Measurements from ENCODE around the gene PLA2G15. TPM values are rescaled to one million over a fixed set of nuclear protein-coding genes. Genes with fewer than 3 reads are reported as not detected.

The PLA2G15 gene
- total and polyA plus RNA-seq, 2 of the 13 experiments (the other 11 are each of a cell fraction or from before 2014, with no cell fraction given) = 14.4 to 23.7 TPM

DNA sequence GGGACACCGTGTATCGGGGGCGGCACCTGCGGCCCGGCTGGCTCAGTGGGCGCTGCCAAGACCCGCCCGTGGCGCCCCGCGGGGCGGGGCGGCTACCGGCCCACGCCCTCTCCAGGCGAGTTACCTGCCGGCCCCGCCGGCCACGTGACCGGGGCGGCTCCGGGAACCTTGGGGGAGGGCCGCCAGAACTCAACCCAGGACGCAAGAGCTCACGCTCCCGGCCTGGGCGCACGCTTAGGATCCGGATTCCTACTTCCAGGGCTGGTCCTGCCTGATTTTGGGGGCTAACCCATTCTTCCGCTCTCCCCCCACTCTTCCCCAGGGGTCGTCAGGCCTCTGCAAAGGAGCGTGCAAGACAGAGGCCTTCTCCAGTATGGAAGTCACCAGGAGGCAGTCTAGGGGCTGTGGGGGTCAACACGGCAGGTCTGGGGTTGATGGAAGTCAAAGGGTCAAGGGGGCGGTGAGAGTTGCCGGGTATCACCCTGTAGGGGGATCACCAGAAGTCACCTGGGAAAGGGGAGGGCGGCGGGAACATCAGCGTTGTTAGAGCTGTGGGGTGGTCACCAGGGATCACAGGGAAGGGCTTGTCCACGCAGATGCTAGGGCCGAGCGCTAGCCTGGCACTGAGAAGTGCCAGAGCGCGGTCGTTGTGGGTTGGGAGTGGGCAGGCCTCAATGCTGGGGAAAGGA is 8.9 kb upstream of the PLA2G15 start (continued):
- TF ChIP-seq, protein P1, sequence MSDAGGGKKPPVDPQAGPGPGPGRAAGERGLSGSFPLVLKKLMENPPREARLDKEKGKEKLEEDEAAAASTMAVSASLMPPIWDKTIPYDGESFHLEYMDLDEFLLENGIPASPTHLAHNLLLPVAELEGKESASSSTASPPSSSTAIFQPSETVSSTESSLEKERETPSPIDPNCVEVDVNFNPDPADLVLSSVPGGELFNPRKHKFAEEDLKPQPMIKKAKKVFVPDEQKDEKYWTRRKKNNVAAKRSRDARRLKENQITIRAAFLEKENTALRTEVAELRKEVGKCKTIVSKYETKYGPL (CRISPR knock-in tag; IDR thresholded peaks at IDR 0.05) = peak; percentile 72; the same call in 1 of the 2 replicates
- TF ChIP-seq CHD4 (IDR thresholded peaks at IDR 0.05; ENCODE audit: borderline replicate concordance, low read length) = no peak
- TF ChIP-seq E2F1 (CRISPR knock-in tag; IDR thresholded peaks at IDR 0.05) = peak; percentile 60; the same call in 1 of the 2 replicates
- peak; percentile 87 for TF ChIP-seq ZXDC (CRISPR knock-in tag; IDR thresholded peaks at IDR 0.05)
- no peak for TF ChIP-seq ZKSCAN8 (CRISPR knock-in tag; IDR thresholded peaks at IDR 0.05; ENCODE audit: borderline replicate concordance)
- TF ChIP-seq ZBTB46 (CRISPR knock-in tag; IDR thresholded peaks at IDR 0.05; ENCODE audit: borderline replicate concordance) = peak; percentile 64; the same call in 1 of the 2 replicates
- TF ChIP-seq RBFOX2 (IDR thresholded peaks at IDR 0.05; ENCODE audit: low read depth, low read length) = peak; percentile 83
- no peak for TF ChIP-seq MAFG (CRISPR knock-in tag; IDR thresholded peaks at IDR 0.05)
- TF ChIP-seq TBX3 (IDR thresholded peaks at IDR 0.05; ENCODE audit: borderline replicate concordance) = no peak
- TF ChIP-seq ZSCAN9 (CRISPR knock-in tag; IDR thresholded peaks at IDR 0.05; ENCODE audit: borderline replicate concordance) = peak; percentile 80
- no peak for TF ChIP-seq ZNF737 (CRISPR knock-in tag; IDR thresholded peaks at IDR 0.05; ENCODE audit: borderline replicate concordance)
- TF ChIP-seq YY1 (IDR thresholded peaks at IDR 0.05; ENCODE audit: insufficient read depth, insufficient replicate concordance, low read depth, low read length) = peak; percentile 55
- TF ChIP-seq NPAS2 (CRISPR knock-in tag; IDR thresholded peaks at IDR 0.05; ENCODE audit: borderline replicate concordance) = no peak
- no peak; the same call in 1 of the 2 replicates for TF ChIP-seq ZNF468 (CRISPR knock-in tag; IDR thresholded peaks at IDR 0.05)
- TF ChIP-seq AFF4 (CRISPR knock-in tag; IDR thresholded peaks at IDR 0.05) = no peak
- no peak for TF ChIP-seq KAT2B (IDR thresholded peaks at IDR 0.05; ENCODE audit: borderline replicate concordance, low read depth, low read length)

Measured in HepG2 (cell line).